NCI-H524 treated with DMSO at 0.1 percent for 48 hours (cell line): ENCODE measurements around the gene UCN.
"Not testable (repeated sequence)": the region's sequence is repeated elsewhere in the genome, so short reads cannot be mapped to it uniquely, and the experiment has no call there.

Experiments used
- DNase-seq: peaks from one replicate; lab custom pipeline; 2025; lab: John Stamatoyannopoulos, UW

UCN gene

DNA sequence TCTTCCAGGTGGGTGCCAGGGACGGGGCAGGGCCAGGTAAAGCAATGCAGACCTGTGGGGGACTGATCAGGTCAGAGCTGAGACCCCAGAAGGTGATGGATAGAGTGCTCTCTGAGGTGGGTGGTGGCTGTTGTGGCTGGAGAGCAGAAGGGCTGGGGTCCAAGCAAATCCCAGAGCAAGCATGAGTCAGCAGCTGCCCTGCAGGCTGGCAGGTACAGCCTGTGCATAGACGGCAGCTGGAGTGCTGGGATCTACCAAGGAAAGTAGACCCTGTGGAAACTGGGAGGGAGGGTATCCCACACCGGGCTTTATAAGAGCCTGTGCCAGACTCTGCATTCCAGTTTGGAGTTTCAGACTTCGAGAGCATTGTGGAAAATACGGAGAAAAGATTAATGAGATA, 25.4 kb downstream of the UCN start:
- DNase-seq = no peak

- DNase-seq = no peak
Measured at GRCh38 chr2:27281855-27282559, 26.2 kb downstream of the UCN start, which contains the start of gene TRIM54. TRIM54 (plus strand) TSS chr2:27282429; CDS start chr2:27282732, 303 bp downstream.

DNA sequence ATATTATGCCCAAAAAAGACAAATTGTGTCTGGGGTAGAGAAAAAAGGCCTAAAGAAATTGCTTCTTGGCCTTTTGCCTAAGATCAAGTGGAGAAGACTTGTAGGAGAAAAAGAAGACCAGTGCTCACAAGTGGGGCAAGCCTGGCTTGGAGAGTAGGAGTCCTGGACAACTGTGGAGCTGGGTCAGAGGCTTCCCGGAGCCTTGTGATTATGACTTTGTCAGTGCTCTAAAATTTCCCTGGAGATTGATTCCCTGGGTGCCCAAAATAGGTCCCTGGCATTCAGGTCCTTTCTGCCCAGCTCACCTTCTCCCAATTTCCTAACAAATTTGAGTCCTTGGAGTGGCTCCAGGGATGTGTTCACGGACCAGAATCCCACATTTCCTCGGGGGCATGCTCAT, 26.8 kb downstream of the UCN start:
- DNase-seq = no peak

DNA sequence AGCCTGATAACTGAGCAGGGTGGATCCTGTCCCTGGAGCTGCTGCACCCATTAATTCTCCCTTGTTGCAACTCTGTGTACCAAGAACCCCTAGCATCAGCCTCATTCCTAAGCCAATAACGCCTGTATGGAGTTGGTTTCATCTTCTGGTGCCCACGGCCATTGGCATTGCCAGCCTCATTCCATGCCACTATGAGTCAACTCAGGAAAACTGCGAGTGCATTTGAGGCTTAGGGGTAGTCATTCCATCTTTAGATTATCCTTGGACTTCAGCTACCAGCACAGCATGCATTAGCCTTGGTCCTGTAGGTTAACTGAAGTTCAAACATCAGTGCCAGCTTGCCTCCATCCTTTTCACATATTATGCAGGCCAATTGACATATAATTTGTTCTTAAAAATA, 27.4 kb downstream of the UCN start:
- DNase-seq = no peak

GRCh38 chr2:27278010-27278409, 30.2 kb downstream of the UCN start:
- DNase-seq = no peak

DNA sequence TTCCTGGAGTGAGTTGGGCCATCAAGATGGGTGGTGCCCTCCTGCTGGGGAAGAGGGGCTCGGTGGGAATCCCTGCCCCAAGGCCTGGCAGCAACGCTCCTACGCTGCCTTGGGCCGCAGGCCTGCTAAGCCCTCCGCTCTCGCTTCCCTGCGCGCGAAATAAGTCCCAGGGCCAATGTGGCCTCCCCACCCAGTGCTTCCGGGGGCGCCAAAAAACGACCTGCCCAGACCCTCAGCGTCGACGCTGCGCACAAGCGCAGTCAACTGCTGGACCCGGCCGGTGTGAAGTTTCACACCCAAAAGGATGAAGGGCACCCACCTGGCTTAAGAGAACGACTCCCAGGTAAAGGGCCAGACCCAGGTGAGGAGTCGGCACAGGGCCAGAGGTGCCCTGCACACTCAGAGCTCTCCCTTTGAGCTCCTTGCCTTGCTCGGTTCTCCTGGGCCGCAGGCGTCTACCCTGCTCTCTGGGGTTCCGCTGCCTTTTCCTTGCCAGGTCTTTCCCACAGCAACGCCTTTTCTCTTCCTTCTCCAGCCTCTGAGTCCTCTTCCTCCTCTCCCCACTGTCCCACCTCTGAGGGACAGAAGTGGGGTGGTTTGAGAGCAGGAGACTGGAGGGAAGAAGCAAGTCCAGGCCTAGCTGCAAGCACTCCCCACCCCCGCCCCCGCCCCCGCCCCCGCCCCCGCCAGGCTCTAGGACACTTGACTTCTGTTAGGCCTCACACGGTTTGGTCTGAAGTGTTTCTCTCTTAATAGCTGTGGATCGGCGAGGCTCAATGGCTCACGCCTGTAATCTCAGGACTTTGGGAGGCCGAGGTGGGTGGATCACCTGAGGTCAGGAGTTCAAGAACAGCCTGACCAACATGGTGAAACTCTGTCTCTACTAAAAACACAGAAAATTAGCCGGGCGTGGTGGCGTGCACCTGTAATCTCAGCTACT, 32.8 kb downstream of the UCN start, which contains the start of gene DNAJC5G:
Gene DNAJC5G, plus strand, starts transcription at position 223 of the 940 bp plus-strand sequence. CDS start 1,296 bp downstream, outside the sequence.
- no peak for DNase-seq

GRCh38 chr2:27272537-27273522, 35.4 kb downstream of the UCN start:
- not testable (repeated sequence) for DNase-seq

DNA sequence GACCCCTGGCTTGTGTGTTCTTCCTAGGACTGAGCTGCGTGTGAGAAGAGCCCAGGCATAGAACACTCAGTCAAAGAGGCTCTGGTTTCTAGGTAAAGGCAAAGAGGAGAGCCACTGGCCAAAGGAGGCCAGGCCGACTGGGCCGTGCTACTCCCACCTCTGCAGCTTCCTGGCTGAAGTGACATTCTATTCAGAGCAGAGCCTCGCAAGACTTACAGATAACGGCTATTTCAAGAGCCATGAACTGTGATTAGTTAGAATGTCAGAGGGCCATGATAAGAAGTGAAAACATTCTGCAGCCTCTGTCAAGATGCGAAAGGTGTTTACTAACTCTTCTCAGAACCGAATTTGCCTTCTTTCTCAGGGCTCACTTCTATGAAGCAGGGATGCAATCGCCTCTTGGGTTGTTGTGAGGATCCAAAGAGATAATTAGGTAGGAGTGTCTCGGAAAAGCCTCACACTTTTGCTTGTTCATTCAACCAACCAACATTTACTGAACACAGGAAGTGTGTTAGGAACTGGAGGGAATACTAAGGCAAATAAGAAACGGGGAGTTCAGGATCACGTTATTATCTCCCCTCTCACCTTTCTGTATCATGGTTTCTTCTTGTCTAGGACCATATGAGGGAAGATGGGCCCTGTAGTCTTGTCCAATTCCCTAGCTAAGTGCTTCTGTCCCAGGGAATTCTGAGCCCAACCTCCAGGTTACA, 36.5 kb downstream of the UCN start:
- DNase-seq = no peak

GRCh38 chr2:27270670-27271069, 37.6 kb downstream of the UCN start:
- DNase-seq = no peak

GRCh38 chr2:27270131-27270530, 38.1 kb downstream of the UCN start:
- no peak for DNase-seq

GRCh38 chr2:27268296-27268695, 39.9 kb downstream of the UCN start:
- DNase-seq = not testable (repeated sequence)

- DNase-seq = no peak
Measured at GRCh38 chr2:27265536-27265870, 42.7 kb downstream of the UCN start.

DNA sequence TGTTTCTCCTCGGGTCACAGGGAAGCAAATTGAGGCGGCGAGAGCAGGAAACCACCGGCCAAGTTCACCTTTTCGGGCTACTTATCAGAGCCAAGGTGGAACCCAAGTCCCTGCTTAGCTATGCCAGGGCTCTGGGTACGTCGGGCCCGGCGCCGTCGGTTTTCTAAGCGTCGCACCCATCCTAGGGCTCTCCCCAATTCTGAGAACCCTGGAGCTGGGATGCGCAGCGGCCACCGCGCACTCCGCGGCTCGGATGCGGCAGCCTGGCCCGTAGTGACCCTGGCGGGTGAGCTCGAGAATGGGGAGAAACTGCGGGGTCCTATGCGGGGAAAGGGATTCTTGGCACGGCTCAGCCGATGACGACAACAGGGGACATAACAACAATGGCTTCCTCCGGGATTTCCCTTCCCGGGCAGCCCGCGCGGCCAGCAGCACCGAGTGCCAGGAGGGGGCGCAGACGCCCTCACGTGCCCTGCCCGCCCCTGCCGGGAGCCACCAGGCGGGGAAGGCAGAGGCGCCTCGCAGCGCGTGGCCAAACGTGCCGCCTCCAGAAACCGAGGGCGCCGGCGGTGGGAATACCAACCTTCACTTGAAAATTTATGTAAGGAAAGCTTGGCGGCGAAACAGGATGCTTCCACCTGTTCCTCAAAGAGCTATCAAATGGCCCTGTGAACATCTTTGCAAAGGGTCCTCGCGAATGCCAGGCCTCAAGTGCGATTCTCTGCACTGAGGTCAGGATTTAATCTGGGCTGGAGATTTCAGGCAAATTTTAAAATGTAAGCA, 43.3 kb downstream of the UCN start:
- DNase-seq = peak; percentile 15

DNA sequence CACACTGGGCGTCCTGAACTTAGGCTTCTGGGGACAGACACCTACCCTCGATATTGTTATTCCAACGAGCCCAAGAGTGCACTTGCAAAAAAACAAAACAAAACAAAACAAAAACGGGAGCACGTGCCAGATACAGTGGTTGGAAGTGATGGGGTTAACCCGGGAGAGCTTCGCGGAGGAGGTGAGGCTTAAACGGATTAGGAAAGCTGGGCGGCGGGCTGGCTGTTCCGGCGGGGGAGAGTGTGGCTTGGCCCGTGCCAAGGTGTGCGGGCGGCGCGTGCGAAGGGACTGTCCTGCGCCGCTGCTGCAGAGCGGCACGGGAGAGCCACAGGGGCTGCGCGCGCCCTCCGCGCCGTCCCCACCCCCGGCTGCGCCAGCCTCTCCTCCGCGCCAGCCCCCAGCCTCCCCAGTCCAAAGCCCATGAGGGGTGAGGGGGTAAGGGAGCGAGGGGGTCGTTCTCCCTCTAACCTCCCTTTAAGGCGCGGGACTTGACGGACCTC, 43.9 kb downstream of the UCN start:
- DNase-seq = no peak

DNA sequence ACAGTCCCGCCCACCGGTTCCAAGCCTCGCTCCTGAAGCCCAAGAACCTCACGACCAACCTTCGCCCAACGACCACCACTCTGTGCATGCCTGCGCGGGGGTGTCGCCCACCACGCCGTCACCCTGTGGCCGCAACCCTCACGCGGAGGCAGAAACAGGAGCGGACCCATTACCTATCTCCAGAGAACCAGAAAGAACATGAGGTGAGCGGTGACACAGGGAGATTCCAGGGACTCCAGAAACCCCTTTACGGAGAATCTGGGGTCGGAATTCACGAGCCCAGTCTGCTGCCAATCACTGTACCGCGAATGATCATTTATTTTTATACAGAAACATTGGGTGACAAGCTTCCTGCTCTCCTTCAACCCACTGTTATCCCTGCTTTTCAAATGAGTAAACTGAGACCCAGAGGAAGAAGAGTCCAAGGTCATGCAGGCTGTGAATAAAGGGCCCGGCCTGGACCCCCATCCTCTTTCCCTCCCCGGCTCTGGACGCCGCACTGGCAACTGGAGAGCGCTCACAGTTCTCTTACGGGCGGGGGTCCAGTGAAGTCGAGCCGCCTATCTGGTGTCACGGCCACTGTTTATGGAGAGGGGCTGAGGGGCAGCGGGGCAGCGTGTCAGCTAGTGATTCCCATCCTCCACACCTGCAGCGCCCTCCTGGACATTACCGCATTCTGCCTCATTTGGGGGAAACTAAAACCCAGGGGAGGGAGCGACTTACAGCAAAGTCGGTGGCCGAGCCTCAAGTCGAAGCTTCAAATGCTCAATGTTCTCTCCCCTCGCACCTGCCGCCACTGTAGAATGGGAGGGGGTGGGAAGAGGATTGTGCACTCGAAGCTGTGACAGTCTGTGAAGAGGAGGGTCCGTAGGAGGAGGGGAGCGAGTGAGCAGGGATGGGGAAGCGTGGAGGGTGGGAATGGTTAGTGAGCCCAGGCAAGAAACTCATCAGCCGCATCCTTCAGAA, 44.7 kb downstream of the UCN start:
- no peak for DNase-seq

- no peak for DNase-seq
Measured at GRCh38 chr2:27262379-27263286, 45.6 kb downstream of the UCN start, which contains the start of gene SLC30A3. SLC30A3 (minus strand) TSS chr2:27263047; CDS start chr2:27262906, 141 bp downstream.

DNA sequence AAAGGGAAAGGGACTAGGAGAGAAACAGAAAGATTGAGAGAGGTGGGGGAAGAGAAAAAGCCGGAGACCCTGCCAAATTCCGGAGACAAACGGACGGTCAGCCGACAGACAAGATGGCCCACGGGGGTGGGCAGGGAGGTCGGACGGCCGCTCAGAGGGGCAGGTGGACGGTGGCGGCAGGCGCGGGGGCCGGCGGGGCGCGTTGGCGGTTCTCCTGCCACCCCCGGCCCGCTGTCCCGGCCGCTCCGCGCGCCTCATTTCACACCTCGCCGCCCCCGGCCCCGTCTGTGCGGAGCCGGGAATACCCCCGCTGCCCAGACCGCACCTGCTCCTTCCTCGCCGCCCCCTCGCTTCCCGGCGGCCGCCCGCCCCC, 46.3 kb downstream of the UCN start:
- DNase-seq = no peak
